Trophoblast cell (in vitro differentiated cells and primary cell): ENCODE results near the gene SLC12A8.

Experiments
- DNase-seq, 2 donors: peaks; one replicate each; pipeline ENCODE4 v3.0.0-alpha.2; 2016
- H2AFZ ChIP-seq: 2 replicates; pipeline ENCODE4 v1.6.1; 2013; ENCODE audit warnings: low read length, moderate library complexity, mild to moderate bottlenecking; ENCODE audit not compliant: insufficient read depth, poor library complexity
- H2AK5ac ChIP-seq: 2 replicates; pipeline ENCODE4 v1.6.1; 2013; ENCODE audit warnings: mild to moderate bottlenecking, low read length
- H2BK120ac ChIP-seq: 2 replicates; pipeline ENCODE4 v1.6.1; 2013; ENCODE audit warnings: low read length, mild to moderate bottlenecking, moderate library complexity; ENCODE audit not compliant: insufficient read depth, poor library complexity
- H2BK12ac ChIP-seq: 2 replicates; pipeline ENCODE4 v1.6.1; 2013; ENCODE audit warnings: mild to moderate bottlenecking, low read length, moderate library complexity
- H2BK5ac ChIP-seq: 2 replicates; pipeline ENCODE4 v1.6.1; 2013; ENCODE audit warnings: low read length, low read depth, moderate library complexity, mild to moderate bottlenecking; ENCODE audit not compliant: poor library complexity
- H3K14ac ChIP-seq: 2 replicates; pipeline ENCODE4 v1.6.1; 2013; ENCODE audit warnings: mild to moderate bottlenecking, low read length
- H3K18ac ChIP-seq: 2 replicates; pipeline ENCODE4 v1.6.1; 2013; ENCODE audit warnings: mild to moderate bottlenecking, low read length
- H3K23ac ChIP-seq: 2 replicates; pipeline ENCODE4 v1.6.1; 2013; ENCODE audit warnings: low read length
- H3K27ac ChIP-seq: 2 replicates; pipeline ENCODE4 v1.5.1; 2013; ENCODE audit warnings: low read depth, mild to moderate bottlenecking, inconsistent platforms, low read length, moderate library complexity
- H3K27me3 ChIP-seq: 2 replicates; pipeline ENCODE4 v1.6.1; 2013; ENCODE audit warnings: inconsistent platforms, mild to moderate bottlenecking, low read length, moderate library complexity; ENCODE audit not compliant: insufficient read depth
- H3K36me3 ChIP-seq, 2 experiments: 1 replicate in 1 of 2; 2 replicates in 1 of 2; pipeline ENCODE4 v1.6.1; 2013; ENCODE audit warnings: low read length in 2 of 2, mild to moderate bottlenecking in 2 of 2, moderate library complexity in 1 of 2; ENCODE audit not compliant: insufficient read depth in 2 of 2, control insufficient read depth in 1 of 2
- H3K4ac ChIP-seq: 2 replicates; pipeline ENCODE4 v1.6.1; 2013; ENCODE audit warnings: low read depth, mild to moderate bottlenecking, low read length, moderate library complexity
- H3K4me1 ChIP-seq, 2 experiments: 1 replicate in 1 of 2; 2 replicates in 1 of 2; pipeline ENCODE4 v1.6.1; 2013; ENCODE audit warnings: low read length in 2 of 2, mild to moderate bottlenecking in 2 of 2, moderate library complexity in 1 of 2; ENCODE audit not compliant: insufficient read depth in 2 of 2, control insufficient read depth in 1 of 2
- H3K4me2 ChIP-seq: 2 replicates; pipeline ENCODE4 v1.6.1; 2013; ENCODE audit warnings: inconsistent platforms, mild to moderate bottlenecking, low read length, moderate library complexity
- H3K4me3 ChIP-seq: 2 replicates; pipeline ENCODE4 v1.5.1; 2013; ENCODE audit warnings: mild to moderate bottlenecking, low read depth, low read length, inconsistent platforms
- H3K79me1 ChIP-seq: one replicate; pipeline ENCODE4 v1.6.1; 2013; ENCODE audit warnings: low read length
- H3K79me2 ChIP-seq: 2 replicates; pipeline ENCODE4 v1.6.1; 2013; ENCODE audit warnings: low read length, mild to moderate bottlenecking; ENCODE audit not compliant: control insufficient read depth, insufficient read depth, poor library complexity
- H3K9ac ChIP-seq: 2 replicates; pipeline ENCODE4 v1.6.1; 2013; ENCODE audit warnings: mild to moderate bottlenecking, low read length
- H3K9me3 ChIP-seq: 2 replicates; pipeline ENCODE4 v1.6.1; 2013; ENCODE audit warnings: low read depth, mild to moderate bottlenecking, control low read depth, inconsistent platforms, low read length; ENCODE audit not compliant: insufficient read depth
- H4K12ac ChIP-seq: 2 replicates; pipeline ENCODE4 v1.6.1; 2013; ENCODE audit warnings: low read depth, mild to moderate bottlenecking, low read length, moderate library complexity
- H4K8ac ChIP-seq: 2 replicates; pipeline ENCODE4 v1.6.1; 2013; ENCODE audit warnings: low read depth, mild to moderate bottlenecking, low read length, moderate library complexity
- H4K91ac ChIP-seq: one replicate; pipeline ENCODE4 v1.6.1; 2013; ENCODE audit warnings: low read depth, mild to moderate bottlenecking, low read length, moderate library complexity
- WGBS: extraction: QIAGEN DNeasy Blood & Tissue Kit; methylation state at CpG from one replicate; pipeline ENCODE4 v1.1.7; 2013; ENCODE audit warnings: missing lambda C conversion rate; ENCODE audit not compliant: insufficient read length, insufficient coverage; ENCODE audit errors: extremely low coverage; 5-methylcytosine and 5-hydroxymethylcytosine counted together

Gene SLC12A8

GRCh38 chr3:125187599-125187910, 25.0 kb downstream of the SLC12A8 start:
- no peak overlapping the region for H3K27ac ChIP-seq
- no peak overlapping the region for H3K23ac ChIP-seq
- WGBS = no CpG with 5 or more reads among the region's 5 CpGs
- no peaks in the 10 kb centered on the region for H3K79me2 ChIP-seq
- no peak overlapping the region for H3K14ac ChIP-seq
- H3K9ac ChIP-seq = no peak overlapping the region
- DNase-seq = no peak
- peaks cover 2% of the 10 kb centered on the region for H3K9me3 ChIP-seq
- H2BK5ac ChIP-seq = no peak overlapping the region
- H3K4me3 ChIP-seq = no peak overlapping the region
- peaks cover 5% of the 10 kb centered on the region in 2 experiments for H3K4me1 ChIP-seq
- H4K8ac ChIP-seq = no peak overlapping the region
- H4K91ac ChIP-seq = no peak overlapping the region
- H3K27me3 ChIP-seq = no peaks in the 10 kb centered on the region
- H4K12ac ChIP-seq = no peak overlapping the region
- no peak overlapping the region for H3K4ac ChIP-seq
- H2AFZ ChIP-seq = no peak overlapping the region
- no peak overlapping the region for H2AK5ac ChIP-seq
- H2BK12ac ChIP-seq = no peak overlapping the region
- H3K18ac ChIP-seq = no peak overlapping the region
- peaks cover 2% of the 10 kb centered on the region in 2 experiments for H3K36me3 ChIP-seq
- no peak overlapping the region for H2BK120ac ChIP-seq
- no peaks in the 10 kb centered on the region for H3K79me1 ChIP-seq
- H3K4me2 ChIP-seq = no peak overlapping the region

DNA sequence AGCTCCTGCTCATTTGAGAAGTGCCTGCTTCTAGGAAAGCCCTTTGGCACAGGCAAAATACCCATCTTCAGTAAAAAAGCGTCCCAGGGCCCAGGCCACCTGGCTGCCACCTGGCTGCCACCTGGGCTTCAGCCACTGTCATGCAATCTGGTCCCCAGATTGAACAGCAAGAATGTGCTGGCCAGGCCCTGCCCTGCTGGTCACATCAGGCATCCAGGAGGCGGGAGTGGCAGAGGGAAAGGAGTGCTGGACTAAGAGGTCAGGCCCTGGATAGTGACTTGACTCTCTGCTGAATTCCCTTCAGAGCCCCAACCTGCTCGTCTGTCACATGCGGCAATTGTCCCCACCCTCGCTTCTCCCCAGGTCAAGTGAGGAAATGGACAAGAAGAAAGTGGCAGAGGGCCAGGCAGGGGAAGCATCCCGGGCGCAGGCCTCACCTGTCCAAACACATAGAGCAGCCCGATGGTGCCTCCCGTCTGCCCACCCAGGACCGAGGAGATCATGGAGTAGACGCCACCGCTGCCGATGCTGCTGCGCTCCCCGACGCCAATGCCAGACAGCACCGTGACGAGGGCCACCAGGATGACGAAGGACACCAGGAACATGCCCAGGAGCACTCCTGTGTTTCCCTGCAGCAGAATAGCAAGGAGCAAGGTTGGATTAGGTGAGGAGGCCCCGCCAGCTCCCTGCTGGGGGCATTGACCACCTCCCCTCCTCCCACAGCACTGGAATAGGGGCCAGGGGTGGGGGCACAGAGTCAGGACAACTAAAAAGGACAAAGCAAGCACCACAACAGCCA, 25.5 kb downstream of the SLC12A8 start:
- no peak overlapping the region for H3K18ac ChIP-seq
- H2BK12ac ChIP-seq = no peak overlapping the region
- peaks cover 2% of the 10 kb centered on the region in 2 experiments for H3K36me3 ChIP-seq
- H3K27me3 ChIP-seq = no peaks in the 10 kb centered on the region
- no peak overlapping the region for H2AK5ac ChIP-seq
- no peak overlapping the region for H3K14ac ChIP-seq
- H4K91ac ChIP-seq = no peak overlapping the region
- no CpG with 5 or more reads among the region's 20 CpGs for WGBS
- H3K4ac ChIP-seq = no peak overlapping the region
- H4K12ac ChIP-seq = no peak overlapping the region
- H3K4me2 ChIP-seq = no peak overlapping the region
- peaks cover 2 to 3% of the 10 kb centered on the region in 2 experiments for H3K4me1 ChIP-seq
- no peaks in the 10 kb centered on the region for H3K79me2 ChIP-seq
- H2AFZ ChIP-seq = no peak overlapping the region
- no peak overlapping the region for H3K4me3 ChIP-seq
- H3K79me1 ChIP-seq = no peaks in the 10 kb centered on the region
- no peak overlapping the region for H2BK5ac ChIP-seq
- no peak overlapping the region for H3K23ac ChIP-seq
- peaks cover 2% of the 10 kb centered on the region for H3K9me3 ChIP-seq
- no peak overlapping the region for H4K8ac ChIP-seq
- no peak for DNase-seq
- H2BK120ac ChIP-seq = no peak overlapping the region
- H3K27ac ChIP-seq = no peak overlapping the region
- no peak overlapping the region for H3K9ac ChIP-seq

DNA sequence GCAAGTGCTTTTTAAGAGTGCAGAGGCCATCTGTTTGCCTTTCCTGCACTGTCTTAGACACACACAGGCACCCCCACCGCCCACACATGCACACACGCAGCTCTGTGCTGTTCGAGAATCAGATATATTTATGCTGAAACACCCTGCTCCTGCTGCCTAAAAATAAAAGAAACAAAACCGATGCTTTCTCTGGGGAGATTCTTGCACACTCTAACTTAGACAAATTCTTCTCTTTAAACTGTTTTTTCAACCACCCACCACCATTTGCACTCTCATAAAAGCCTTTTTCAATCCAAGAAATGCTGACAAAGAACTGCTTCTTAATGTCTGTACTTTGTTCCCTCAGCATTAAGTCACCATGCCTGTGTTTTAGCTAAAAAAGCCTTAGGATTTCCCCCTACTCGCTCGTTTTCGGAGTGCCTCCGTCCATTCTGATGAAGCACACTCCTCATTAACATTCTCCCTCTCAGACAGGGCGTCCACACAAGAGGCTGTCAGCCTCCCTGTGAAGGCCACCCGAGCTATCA, 26.2 kb downstream of the SLC12A8 start:
- Histone ChIP-seq H4K91ac (no peak overlapping the region), H3K27ac (no peak overlapping the region), H3K23ac (no peak overlapping the region), H3K27me3 (no peaks in the 10 kb centered on the region), H3K18ac (no peak overlapping the region), H2BK120ac (no peak overlapping the region), H2AK5ac (no peak overlapping the region), H2BK12ac (no peak overlapping the region), H2BK5ac (no peak overlapping the region), H3K36me3 (peaks cover 2% of the 10 kb centered on the region in 2 experiments), H3K79me1 (no peaks in the 10 kb centered on the region), H4K12ac (no peak overlapping the region), H2AFZ (no peak overlapping the region), H3K4ac (no peak overlapping the region), H3K4me2 (no peak overlapping the region), H3K4me3 (no peak overlapping the region), H3K79me2 (no peaks in the 10 kb centered on the region), H4K8ac (no peak overlapping the region), H3K9ac (no peak overlapping the region), H3K14ac (no peak overlapping the region), H3K4me1 (no peaks in the 10 kb centered on the region), H3K9me3 (peaks cover 2% of the 10 kb centered on the region)
- no CpG with 5 or more reads among the region's 10 CpGs for WGBS
- no peak for DNase-seq

DNA sequence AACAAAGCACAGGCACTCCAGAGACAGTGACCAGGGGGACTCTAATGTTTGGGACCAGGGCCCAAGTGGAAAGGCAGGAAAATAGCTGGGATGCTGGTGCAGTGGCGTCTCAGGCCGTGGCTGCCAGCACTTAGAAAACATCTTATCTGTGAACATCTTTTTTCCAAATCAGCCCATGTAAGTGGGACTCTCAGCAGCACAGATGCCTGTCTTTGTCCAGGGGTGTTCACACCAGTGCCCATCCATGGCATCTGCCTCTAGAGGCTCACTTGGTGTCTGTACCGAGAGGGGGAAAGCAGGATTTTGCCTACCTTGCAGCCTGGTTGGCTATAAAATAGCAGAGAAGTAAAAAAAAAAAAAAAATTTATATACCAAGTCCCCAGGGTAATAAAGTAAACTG, 26.7 kb downstream of the SLC12A8 start:
- Histone ChIP-seq H4K12ac (no peak overlapping the region), H2BK120ac (no peak overlapping the region), H3K4ac (no peak overlapping the region), H3K14ac (no peak overlapping the region), H2BK5ac (no peak overlapping the region), H4K91ac (no peak overlapping the region), H3K9ac (no peak overlapping the region), H3K27ac (no peak overlapping the region), H3K36me3 (peaks cover 2% of the 10 kb centered on the region in 2 experiments), H3K4me2 (no peak overlapping the region), H3K27me3 (no peaks in the 10 kb centered on the region), H3K23ac (no peak overlapping the region), H2BK12ac (no peak overlapping the region), H2AFZ (no peak overlapping the region), H3K79me1 (no peaks in the 10 kb centered on the region), H2AK5ac (no peak overlapping the region), H3K9me3 (peaks cover 2% of the 10 kb centered on the region), H3K4me3 (peak overlapping the region; percentile 31), H3K79me2 (no peaks in the 10 kb centered on the region), H4K8ac (no peak overlapping the region), H3K18ac (no peak overlapping the region), H3K4me1 (no peaks in the 10 kb centered on the region)
- no CpG with 5 or more reads among the region's 3 CpGs for WGBS
- DNase-seq = no peak
